Effector memory CD4-positive, alpha-beta T cell (primary cell): ENCODE data around the gene RPRD1B.

Source experiments
- DNase-seq, 3 donors: peaks; one replicate each; pipeline ENCODE4 v3.0.0-alpha.2; 2020
- H3K27ac ChIP-seq: 2 replicates; pipeline ENCODE4 v1.7.0; 2013; ENCODE audit warnings: mild to moderate bottlenecking, low read length, moderate library complexity; ENCODE audit not compliant: insufficient read depth, poor library complexity, severe bottlenecking
- H3K27me3 ChIP-seq: replicated peaks from 2 replicates; pipeline ENCODE4 v1.7.0; 2013; ENCODE audit warnings: mild to moderate bottlenecking, low read length; ENCODE audit not compliant: insufficient read depth, control insufficient read depth, poor library complexity, severe bottlenecking
- H3K36me3 ChIP-seq: 2 replicates; pipeline ENCODE4 v1.7.0; 2013; ENCODE audit warnings: mild to moderate bottlenecking, low read length, moderate library complexity; ENCODE audit not compliant: control insufficient read depth, insufficient read depth
- H3K4me1 ChIP-seq: 2 replicates; pipeline ENCODE4 v1.7.0; 2013; ENCODE audit warnings: low read length, mild to moderate bottlenecking; ENCODE audit not compliant: control insufficient read depth, insufficient read depth, poor library complexity, severe bottlenecking
- H3K4me3 ChIP-seq: 2 replicates; pipeline ENCODE4 v1.7.0; 2013; ENCODE audit warnings: low read length, low read depth, mild to moderate bottlenecking; ENCODE audit not compliant: insufficient read depth, poor library complexity, severe bottlenecking
- H3K9me3 ChIP-seq: 2 replicates; pipeline ENCODE4 v1.7.0; 2013; ENCODE audit warnings: mild to moderate bottlenecking, low read length, moderate library complexity; ENCODE audit not compliant: control insufficient read depth

The RPRD1B gene

DNA sequence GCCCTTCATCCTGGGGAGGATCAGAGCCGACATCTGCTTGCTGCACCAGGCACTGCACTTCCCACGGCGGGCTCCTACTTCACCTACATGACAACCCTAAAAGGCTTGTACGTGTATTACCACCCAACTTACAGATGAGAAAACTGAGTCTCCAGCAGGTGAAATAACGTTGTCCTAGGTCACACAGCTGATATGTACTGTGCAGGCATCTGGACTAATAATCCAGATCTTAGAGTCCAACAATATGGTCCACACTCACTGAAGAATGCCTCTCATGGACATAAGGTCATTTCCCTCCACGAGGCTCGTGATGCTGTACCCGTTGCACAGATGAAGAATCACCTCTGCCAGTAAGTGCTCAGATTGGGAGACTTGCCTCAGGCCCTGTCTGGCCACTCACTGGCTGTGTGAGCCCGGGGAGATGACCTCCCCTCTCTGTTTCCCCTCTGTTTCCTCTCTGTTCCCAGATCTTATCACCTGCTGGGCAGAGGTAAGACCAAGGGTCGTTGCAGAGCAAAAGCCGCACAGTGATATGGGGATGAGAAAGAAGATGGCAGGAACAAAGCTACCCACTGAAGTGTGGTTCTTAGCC lies 99.5 kb downstream of the RPRD1B start:
- Histone ChIP-seq H3K4me3 (no peak overlapping the region), H3K27ac (no peak overlapping the region), H3K27me3 (no peaks in the 10 kb centered on the region), H3K9me3 (no peaks in the 10 kb centered on the region), H3K4me1 (no peaks in the 10 kb centered on the region), H3K36me3 (no peaks in the 10 kb centered on the region)
- DNase-seq, result no peak

DNA sequence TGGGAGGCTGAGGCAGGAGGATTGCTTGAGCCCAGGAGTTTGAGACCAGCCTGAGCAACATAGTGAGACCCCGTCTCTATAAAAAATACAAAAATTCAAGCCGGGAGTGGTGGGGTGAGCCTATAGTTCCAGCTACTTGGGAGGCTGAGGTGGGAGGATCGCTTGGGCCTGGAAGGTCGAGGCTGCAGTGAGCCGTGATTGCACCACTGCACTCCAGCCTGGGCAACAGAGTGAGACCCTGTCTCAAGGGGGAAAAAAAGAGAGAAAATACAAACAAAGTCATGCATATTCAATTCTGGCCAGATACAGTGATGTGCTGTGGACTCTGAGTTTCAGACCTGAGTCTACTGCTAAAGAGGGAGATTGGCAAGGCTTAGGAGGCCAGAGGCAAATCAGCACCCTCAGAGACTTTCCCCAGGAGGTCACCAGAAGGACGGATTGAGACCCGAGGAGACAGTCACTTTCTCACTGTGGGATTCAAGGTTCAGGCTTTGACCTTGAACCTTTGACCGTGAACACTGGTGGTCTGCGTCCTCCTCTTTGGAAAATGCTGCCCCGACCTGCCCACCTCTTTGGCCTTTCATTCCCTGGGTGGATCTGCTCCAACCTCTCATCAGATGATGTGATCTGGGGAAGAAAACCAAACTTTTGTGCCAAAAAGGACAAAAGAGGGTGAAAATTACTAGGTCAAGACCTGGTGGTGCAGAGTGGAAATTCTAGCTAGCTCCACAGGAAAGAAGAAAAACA lies 100.3 kb downstream of the RPRD1B start:
- no peak overlapping the region for H3K27ac ChIP-seq
- no peaks in the 10 kb centered on the region for H3K36me3 ChIP-seq
- H3K9me3 ChIP-seq, result no peaks in the 10 kb centered on the region
- no peak for DNase-seq
- no peaks in the 10 kb centered on the region for H3K27me3 ChIP-seq
- no peaks in the 10 kb centered on the region for H3K4me1 ChIP-seq
- no peak overlapping the region for H3K4me3 ChIP-seq

DNA sequence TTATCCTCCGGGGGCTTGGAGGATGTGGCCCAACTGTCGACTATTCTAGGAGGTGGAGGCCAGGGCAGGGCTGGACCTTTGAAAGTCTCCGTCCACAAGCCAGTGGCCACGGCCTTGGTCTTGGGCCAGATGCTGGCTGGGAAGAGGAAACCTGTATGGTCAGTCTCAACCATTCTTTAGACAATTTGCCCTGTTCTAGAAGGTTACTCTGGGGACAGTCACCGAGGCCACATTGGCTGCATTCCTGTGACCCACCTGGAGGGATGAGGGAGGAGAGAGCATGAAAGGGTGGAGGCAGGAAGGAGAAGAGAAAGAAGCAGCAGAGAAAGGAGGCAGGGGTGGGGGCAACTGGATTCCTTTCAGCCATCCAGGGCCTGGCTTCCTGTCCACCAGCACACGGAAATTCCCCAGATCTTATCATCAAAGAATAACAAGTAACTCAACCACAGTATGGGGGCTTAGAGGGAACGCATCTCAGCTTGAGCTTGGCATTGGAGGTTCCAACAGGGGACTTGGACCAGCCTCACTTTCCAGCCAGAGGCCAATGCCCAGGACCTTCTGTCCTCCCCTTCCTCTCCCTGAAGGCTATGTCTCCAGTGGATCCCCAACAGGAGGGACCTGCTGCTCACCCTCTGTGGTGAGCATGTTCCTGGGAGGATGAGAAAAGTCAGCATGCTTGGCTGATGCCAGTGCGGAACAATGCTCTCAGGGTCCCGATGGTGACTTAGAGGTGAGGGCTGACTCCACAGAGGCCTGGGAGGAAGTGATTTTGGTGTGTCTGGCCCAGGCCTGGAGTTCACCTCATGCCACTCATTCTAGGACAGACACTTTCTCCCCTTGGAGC lies 101.1 kb downstream of the RPRD1B start:
- no peak for DNase-seq
- Histone ChIP-seq H3K27me3 (no peaks in the 10 kb centered on the region), H3K4me1 (no peaks in the 10 kb centered on the region), H3K9me3 (no peaks in the 10 kb centered on the region), H3K27ac (no peak overlapping the region), H3K4me3 (no peak overlapping the region), H3K36me3 (no peaks in the 10 kb centered on the region)

DNA sequence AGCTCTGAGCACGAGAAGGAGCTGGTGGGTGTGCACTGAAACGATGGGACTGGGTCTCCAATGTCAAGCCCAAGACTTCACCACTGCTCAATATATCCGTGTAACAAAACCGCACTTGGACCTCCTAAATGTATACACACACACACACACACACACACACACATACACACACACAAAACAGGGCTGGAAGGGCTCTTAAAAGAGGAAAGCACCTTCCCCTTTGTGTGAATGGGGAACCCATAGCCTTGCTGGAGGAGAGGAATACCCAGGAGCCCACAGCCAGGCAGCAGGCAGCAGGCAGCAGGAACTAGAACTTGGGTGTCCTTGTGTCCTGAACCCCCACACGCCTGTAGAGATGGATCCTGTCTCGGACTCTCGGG lies 101.7 kb downstream of the RPRD1B start:
- no peak overlapping the region for H3K4me3 ChIP-seq
- H3K36me3 ChIP-seq, result no peaks in the 10 kb centered on the region
- no peak for DNase-seq
- no peaks in the 10 kb centered on the region for H3K27me3 ChIP-seq
- no peak overlapping the region for H3K27ac ChIP-seq
- no peaks in the 10 kb centered on the region for H3K9me3 ChIP-seq
- H3K4me1 ChIP-seq, result no peaks in the 10 kb centered on the region

DNA sequence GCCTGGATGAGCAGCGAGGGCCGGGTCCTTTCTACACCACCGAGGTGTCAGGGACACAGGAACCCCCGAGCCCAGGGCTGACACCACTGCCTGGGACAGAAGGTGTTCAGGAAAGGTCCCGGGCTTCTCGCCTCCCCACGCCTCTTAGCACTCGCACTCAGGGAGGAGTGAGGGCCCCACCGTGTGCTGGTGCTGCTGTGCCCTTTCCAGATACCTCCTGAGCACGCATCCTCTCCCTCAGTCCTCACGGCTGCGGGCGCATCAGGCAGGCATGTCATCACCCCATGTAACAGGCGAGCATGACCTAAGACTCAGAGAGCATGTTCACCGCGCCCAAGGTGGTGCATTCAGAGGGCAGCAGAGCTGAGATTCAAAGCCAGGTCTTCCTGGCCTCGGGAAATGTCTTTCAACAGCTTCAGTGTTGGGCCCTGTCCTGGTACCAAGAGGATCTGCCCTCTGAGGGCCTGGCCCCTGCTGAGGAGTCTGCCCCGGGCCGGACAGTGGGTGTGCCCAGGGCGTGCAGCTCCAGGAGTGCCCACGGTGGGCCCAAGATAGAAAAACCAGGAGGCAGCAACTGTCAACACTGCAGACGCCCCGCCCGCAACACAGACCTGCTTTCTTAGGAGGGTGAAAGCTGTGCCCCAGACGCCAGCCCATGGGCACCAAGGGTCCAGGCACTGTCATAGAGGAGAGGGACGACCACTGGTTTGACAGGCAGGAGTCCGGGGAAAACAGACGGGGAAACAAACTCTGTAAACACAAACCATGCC lies 102.3 kb downstream of the RPRD1B start:
- H3K36me3 ChIP-seq, result no peaks in the 10 kb centered on the region
- H3K9me3 ChIP-seq, result no peaks in the 10 kb centered on the region
- H3K4me3 ChIP-seq, result no peak overlapping the region
- no peaks in the 10 kb centered on the region for H3K4me1 ChIP-seq
- no peaks in the 10 kb centered on the region for H3K27me3 ChIP-seq
- no peak overlapping the region for H3K27ac ChIP-seq
- no peak for DNase-seq

DNA sequence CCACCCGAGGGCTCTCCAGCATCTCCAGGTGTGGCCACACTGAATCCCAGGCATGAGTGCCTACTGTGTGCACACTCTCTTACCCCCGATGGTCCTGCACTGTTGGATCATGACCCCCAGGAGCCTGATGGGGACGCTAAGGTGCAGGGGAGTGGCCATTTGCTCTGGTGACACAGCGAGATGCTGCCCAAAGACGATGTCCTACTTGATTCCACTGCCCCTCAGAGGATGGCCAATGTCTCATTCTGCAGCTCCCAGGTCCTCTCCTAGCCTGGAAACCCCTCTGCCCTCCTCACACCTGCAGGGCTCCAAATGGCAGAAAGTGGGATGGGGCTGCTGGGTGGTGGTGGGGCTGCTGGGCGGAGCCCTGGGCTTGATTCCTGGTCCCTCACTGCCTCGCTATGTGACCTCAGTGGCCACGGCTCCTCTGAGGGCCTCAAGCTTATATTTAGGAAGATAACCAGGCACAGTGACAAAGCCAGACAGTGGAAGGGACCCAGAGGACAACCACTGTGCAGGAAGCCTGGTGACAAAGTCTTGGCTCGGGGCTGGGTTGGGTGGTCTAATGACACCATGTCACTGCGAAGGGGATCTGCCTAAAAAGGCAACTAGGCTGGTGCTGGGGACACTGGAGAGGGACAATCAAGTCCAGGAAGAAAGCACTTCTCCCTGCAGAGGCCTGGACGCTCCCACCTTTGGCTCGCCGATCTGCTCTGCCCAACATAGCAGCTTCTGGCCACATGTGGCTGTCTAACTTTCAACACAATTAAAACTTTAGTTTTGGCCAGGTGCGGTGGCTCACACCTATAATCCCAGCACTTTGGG lies 103.1 kb downstream of the RPRD1B start:
- H3K36me3 ChIP-seq, result no peaks in the 10 kb centered on the region
- H3K27ac ChIP-seq, result no peak overlapping the region
- DNase-seq, result no peak
- no peak overlapping the region for H3K4me3 ChIP-seq
- no peaks in the 10 kb centered on the region for H3K9me3 ChIP-seq
- no peaks in the 10 kb centered on the region for H3K4me1 ChIP-seq
- no peaks in the 10 kb centered on the region for H3K27me3 ChIP-seq

DNA sequence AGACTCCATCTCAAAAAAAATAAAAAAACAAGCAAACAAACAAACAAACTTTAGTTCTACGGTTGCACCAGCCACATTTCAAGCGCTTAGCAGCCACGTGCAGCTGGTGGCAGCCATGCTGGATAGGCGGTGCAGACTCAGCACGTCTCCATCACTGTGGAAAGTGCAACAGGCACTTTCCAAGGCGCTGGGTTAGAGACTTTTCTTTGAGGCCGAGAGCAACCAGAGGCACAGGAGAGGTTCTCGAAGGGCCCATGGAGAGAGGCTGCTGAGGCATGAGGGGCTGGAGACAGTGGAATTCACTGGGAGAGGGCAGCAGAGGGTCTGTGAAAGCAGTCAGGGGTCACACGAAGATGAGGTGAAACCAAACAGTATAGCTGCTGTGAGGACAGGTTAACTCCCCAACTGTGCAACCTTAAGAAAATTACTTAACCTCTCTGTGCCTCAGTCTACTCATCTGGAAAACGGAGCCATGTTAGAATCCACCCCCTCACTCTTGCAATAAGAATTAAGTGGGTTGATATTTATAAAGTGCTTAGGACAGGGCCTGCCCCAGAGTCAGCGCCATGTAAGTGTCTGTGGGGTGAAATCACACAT lies 104.0 kb downstream of the RPRD1B start:
- no peak for DNase-seq
- no peaks in the 10 kb centered on the region for H3K4me1 ChIP-seq
- H3K9me3 ChIP-seq, result no peaks in the 10 kb centered on the region
- no peaks in the 10 kb centered on the region for H3K27me3 ChIP-seq
- H3K27ac ChIP-seq, result no peak overlapping the region
- no peak overlapping the region for H3K4me3 ChIP-seq
- no peaks in the 10 kb centered on the region for H3K36me3 ChIP-seq

DNA sequence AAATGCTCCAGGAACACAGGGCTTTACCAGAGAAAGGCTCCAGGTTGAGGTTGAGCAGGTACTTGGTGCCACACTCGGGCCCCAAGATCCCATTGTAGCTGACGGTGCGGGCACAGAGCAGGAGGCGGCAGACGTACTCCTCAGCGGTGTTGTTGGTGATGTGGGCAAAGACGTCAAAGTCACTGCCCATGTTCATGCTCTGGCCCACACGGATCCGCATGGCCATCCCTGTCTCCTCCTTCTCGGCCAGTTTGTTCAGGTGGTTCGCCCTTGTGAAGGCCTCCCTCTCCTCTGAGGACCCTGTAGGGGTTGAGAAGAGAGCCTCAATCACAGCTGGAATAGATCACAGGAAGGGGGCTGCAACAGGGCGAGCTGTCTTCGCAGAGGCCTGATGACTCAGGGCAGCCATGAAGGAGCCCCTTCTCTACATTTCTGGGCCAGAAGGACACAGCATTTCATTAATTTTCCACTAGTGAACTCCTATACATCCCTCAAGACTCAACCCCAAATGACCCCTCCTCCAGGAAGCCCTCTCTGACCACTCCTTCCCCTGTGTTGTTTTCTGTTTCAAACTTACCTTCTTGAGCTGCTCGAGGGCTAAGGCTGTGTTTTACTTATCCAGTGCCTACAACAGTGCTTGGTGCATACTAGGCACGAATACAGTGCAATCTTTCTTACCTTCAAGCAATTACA lies 104.7 kb downstream of the RPRD1B start:
- no peak for DNase-seq
- Histone ChIP-seq H3K9me3 (no peaks in the 10 kb centered on the region), H3K27me3 (no peaks in the 10 kb centered on the region), H3K4me3 (no peak overlapping the region), H3K36me3 (no peaks in the 10 kb centered on the region), H3K4me1 (no peaks in the 10 kb centered on the region), H3K27ac (no peak overlapping the region)
